ENCODE data around the gene HELZ.
"Not testable (repeated sequence)": the region's sequence is repeated elsewhere in the genome, so short reads cannot be mapped to it uniquely, and the experiment has no call there.

The HELZ gene

DNA sequence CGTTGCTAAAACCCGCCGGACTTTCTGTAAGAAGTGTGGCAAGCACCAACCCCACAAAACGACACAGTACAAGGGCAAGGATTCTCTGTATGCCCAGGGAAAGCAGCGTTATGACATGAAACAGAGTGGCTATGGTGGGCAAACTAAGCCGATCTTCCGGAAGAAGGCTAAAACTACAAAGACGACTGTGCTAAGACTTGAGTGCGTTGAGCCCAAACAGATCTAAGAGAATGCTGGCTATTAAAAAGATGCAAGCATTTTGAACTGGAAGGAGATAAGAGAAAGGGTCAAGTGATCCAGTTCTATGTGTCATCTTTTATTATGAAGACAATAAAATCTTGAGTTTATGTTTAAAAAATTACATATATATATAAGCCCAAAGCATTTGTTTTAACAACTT, 20.3 kb downstream of the HELZ start:
- DNase-seq = no peak

DNA sequence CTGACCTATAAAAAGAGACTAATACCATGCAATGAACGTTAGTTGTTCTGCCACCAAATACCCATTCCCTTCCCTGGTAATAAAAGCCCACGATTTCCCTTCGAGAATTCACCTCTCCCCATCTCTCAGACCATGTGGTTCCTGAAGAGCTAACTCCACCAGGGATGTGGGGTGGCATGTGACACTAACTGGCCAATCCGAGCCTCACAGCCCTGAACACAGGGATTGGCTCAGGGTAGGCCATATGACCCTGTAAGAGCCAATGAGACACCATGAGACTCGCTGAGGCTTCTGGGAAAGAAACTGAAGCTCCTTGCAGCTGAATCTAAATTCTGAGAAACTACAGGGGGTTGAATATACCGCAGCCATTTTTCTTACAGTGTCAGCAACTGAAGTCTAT, 21.1 kb downstream of the HELZ start:
- DNase-seq = no peak

GRCh38 chr17:67221062-67221998, 23.7 kb downstream of the HELZ start:
- no peak for DNase-seq

GRCh38 chr17:67218385-67218950, 26.5 kb downstream of the HELZ start:
- no peak for DNase-seq

DNA sequence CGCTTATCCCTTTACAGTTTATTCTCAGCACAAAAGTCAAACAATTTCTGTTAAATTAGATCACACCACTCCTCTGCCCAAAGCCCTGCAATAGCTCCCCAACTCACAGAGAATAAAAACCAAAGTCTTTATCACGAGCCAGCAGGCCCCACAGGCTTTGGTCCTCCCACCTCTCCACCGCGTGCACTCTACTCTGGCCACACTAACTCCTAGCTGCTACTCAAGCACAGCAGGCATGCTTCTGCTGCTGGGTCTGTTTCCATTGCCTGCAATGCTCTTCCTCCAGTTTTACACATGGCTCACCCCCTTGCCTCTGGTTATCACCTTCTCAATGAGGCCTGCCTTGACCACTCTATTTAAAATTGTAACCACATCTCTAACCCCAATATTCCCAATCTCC, 27.6 kb downstream of the HELZ start:
- no peak for DNase-seq

DNA sequence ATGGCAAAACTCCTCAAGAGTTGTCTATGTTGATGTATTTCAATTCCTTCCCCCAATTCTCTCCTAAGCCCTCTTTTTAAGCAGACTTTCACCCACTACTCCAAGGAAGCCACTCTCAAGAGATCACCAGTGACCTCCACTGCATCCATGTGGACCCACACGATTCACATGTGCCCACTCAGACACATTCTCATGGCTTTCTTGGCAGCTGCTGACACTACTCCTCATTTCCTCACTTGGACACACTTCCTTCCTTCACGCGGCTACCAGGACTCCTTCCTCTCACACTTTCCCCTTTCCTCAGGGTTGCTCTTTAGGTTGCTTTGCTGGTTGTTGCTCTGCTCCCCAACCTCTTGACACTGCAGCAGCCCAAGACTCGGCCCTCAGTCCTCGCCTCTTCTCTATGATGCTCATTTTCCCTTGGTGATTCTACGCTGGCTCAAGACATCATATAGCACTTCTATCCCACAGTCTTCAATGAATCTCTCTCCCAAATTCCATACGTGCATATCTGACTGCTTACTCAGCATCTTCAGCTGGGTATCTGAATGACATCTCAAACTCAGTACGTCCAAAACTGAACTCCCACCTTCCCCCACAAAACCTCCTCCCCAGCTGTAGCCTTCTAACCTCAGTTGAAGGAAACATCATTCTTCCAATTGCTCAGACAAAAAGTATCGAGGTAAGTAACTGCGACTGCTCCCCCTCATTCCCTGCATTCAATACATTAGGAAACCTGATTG, 28.2 kb downstream of the HELZ start:
- DNase-seq = no peak

GRCh38 chr17:67215991-67216421, 29.0 kb downstream of the HELZ start:
- DNase-seq = no peak

DNA sequence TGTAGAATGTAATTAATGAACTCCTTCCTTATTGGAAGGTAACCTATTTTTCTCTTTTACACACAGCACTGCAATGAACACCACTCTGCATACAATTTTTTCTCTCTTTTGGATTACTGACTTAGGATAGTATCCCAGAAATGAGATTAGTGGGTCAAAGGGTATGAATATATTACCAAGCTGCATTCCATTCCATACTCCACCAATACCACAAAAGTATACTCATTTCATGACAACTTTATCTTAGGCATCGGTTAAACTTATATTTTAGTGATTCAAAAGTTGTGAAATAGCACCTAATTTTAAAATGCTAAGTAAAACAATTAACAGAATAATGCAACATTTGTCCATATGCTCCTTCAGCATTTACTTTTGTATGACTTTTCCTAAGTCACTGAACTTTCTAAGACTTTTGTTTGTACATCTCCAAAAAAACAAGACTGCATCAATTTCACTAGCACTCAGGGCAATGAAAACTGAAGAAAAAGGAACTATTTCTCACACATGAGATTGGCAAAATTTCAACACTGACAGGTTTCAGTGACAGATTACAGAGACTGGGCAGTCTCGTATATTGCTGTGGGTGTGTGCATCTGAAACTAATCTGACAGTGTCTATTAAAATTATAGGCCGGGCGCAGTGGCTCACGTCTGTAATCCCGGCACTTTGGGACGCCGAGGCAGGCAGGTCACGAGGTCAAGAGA, 32.1 kb downstream of the HELZ start:
- no peak for DNase-seq

DNA sequence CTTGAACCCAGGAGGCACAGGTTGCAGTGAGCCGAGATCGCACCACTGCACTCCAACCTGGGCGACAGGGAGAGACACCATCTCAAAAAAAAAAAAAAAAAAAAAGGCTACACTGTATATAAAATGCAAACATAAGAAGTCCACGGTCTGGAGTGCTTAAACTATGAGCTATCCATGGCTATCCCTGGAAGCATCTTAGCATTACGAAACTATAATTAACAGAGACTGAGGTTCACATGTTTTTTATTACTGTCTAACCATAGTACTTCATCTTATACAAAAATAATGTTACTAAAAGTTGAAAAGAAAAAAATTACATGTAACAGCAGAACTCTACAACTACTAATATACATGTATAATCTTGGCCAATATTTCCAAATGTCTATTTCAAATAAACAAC, 32.8 kb downstream of the HELZ start:
- DNase-seq = no peak

DNA sequence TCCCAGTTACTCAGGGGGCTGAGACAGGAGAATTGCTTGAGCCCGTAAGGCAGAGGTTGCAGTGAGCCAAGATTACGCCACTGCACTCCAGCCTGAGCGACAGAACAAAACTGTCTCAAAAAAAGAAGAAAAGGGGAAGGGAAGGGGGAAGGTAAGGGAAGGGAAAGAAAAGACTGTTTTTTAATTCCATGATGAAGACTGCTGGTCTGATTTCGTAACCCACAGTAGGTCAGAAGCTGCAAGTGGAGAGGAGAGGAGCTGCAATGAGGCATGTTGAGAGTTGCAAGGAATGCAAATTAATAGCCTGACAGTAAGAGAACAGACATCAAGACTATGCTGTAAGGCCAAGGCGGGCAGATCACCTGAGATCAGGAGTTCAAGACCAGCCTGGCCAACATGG, 33.3 kb downstream of the HELZ start:
- no peak for DNase-seq

DNA sequence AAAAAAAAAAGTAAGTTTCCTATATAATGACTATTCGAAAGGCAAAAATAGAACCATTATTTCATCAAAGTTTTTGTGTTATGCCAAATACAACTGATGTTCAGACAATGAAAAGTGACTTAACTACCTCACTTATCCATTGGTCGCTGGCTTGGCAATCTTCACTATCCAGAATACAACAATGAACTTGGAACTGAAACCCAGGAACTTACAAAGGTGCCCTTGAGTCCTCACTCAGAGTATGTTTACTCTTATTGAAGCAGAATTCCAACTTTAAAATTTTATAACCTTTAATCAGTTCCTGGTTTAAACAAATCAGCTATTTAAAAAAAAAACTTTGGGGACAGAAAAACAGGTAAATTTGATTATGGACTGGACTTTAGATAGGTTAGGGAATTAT, 34.1 kb downstream of the HELZ start:
- DNase-seq = no peak

GRCh38 chr17:67208232-67208631, 36.8 kb downstream of the HELZ start:
- no peak for DNase-seq

GRCh38 chr17:67203818-67204217, 41.2 kb downstream of the HELZ start:
- DNase-seq = no peak

GRCh38 chr17:67202503-67202902, 42.5 kb downstream of the HELZ start:
- DNase-seq = no peak

DNA sequence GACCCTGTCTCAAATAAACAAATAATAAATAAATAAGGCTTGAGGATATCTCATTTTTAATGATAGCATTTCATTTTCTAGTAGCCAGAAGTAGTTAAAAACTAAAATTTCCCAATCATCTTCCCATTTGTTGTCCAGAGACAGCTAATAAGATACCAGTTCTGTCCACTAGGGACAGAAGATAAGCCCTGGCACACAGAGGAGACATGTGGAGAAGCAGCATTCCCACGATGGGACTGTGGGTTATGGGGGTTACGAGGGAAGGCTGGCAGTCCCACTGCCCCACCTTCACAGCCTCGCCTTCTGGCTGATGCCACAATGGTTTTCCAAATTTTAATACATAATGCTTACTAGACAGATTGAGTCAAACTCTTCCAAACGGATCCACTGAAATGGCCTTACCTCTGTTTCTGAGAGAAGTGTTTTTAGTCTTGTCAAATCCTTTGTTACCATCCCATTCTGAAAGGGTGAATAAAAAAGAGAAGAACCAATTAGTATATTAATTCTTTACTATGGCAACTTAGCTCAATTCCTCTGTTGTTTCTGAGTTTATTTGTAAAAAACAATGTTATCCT, 44.2 kb downstream of the HELZ start:
- no peak for DNase-seq

DNA sequence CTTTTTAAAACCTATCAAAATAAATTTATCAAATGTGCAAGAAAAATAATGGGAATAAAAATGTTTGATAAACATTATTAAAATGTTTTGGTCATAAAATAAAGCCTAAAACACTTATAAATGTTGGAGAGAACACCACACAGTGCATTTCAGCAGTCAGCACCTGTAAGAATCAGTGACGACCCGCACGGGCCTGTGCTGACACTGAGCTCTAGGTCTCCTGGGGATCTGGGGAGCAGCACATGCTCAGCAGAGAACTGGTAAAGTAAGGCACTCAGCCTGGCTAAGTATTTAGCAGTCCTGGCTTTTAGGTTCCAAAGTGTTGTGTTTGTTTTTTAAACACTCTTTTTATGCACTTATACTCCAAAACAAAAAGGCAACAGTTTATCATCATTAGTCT, 46.9 kb downstream of the HELZ start:
- peak; percentile 55 for DNase-seq

GRCh38 chr17:67197023-67197422, 48.0 kb downstream of the HELZ start:
- DNase-seq = not testable (repeated sequence)

GRCh38 chr17:67196422-67196821, 48.6 kb downstream of the HELZ start:
- DNase-seq = no peak

- DNase-seq = no peak
Observed at GRCh38 chr17:67194134-67194533, 50.9 kb downstream of the HELZ start.

DNA sequence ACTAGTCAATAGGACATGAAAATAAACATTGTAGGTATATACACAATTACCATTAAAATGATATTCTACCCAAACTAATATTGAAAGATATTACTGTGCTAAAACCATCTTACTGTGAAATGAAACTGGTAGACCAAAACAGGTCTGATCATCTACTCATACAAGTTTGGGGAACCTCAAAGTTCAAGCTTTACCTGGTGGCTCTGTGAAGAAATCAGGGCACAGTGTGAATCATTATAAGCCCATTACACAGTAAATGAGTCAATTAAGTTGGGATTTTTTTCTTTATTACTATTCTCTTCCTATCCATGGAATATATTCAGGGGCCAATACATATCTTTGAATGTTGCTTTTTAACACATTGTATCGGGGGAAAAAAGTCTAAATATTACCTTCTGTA, 57.1 kb downstream of the HELZ start:
- DNase-seq = no peak

GRCh38 chr17:67186782-67187181, 58.2 kb downstream of the HELZ start:
- no peak for DNase-seq

DNA sequence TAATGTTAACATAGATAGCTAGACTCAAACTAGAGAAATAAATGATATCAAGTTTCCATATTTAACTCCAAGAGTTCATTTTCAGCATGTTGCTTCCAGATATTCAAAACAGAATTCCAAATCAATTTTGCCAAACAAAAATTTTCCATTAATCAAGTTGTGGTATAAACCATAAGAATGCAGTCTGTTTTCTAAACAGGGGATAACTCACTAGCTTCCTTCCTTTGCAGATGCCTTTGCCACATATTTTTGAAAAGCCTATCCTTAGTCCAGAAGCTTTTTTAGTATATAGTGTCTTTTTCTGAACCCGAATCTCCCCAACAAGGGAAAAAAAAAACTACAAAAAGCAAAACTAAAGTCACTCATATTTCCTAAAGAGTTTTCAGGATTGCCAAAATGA, 61.5 kb downstream of the HELZ start:
- no peak for DNase-seq

DNA sequence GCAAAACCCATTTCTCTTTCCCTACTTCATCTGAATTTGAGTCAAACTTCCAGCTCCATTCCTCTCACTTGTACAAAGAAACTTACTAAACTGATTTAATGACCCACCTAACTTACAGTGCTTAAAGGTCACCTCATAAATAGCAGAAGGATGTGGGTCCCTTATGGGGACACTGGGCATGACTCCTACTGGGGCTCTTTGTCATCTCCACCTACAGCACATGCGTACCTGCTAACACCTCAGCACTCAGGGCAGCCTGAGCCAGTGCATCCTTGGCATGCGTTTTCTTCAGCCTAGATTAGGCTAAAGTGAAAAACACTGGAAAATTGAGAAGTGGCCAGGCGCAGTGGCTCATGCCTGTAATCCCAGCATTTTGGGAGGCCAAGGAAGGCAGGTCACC, 63.2 kb downstream of the HELZ start:
- no peak for DNase-seq
